ENCODE results near the gene PRKCH. TPM values are rescaled to one million over a fixed set of nuclear protein-coding genes. Genes with fewer than 3 reads are reported as not detected.
A peak's percentile ranks its signal among the peaks of the same experiment; 100 is the strongest.

The PRKCH gene
- total RNA-seq, 1 experiment from 2014 or later = 10.3 TPM

DNA sequence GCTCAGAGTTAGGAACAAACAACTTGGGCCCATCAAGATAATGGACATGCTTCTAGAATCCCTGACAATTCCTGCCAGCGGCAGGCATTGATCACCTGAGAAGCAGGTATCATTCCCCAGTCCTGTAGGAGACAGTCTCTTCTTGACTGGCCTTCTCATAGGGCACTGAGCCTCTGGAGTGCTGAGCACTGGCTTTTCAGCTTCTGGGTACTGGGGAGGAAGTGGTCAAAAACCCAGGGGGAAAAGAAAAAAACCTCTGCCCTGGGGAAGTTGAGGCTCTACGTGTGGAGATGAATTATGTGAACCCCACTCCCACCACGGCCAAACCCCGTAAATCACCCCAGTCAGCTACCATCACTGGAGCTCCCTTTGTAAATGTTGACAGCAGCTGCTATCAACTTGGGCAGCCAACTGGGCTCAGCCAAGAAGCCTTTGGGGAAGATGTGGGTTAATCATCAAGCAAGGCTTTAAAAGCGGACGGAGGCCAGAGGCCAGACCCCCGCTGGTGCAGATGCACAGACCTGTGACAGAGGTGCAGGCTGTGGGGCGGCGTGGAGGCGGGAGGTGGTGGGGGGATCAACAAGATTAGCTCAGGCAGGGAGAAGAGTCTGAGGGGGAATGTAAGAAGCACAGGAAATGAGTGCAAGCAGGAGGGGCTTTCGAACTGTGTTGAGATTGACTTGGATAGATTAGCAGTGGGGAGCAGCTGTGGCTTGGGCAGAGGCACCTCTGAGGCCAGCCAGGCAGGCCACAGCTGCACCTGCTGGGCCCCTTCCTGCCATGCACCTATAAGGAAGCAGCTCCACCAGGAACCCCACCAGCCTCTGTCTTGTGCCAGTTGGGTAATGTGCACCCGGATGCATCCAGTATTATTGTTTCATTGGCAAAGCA lies 268.6 kb downstream of the PRKCH start:
- ChIA-PET POLR2A (interaction anchor here (0.8 kb wide), 1 partner anchor 21 kb away, joined by 4 read pairs; no protein-coding TSS in a partner anchor), CTCF (no interaction called here)
- ATAC-seq = peak; percentile 63
- Mint-ChIP-seq H3K27me3 (ENCODE audit: low read depth) (no peaks in the 10 kb centered on the region; the same call in 1 of the 2 replicates), H3K4me1 (peaks cover 17% of the 10 kb centered on the region), H3K27ac (no peak overlapping the region), H3K9me3 (peaks cover 6% of the 10 kb centered on the region), H3K36me3 (no peaks in the 10 kb centered on the region), H3K4me3 (no peak overlapping the region)
- peak; percentile 18 for DNase-seq (ENCODE audit: low spot score)
- TF ChIP-seq SOX15 (CRISPR knock-in tag; IDR thresholded peaks at IDR 0.05) (no peak), ZNF396 (CRISPR knock-in tag; IDR thresholded peaks at IDR 0.05; ENCODE audit: borderline replicate concordance) (no peak), FOXJ3 (CRISPR knock-in tag; IDR thresholded peaks at IDR 0.05; ENCODE audit: borderline replicate concordance) (no peak), FOXP1 (CRISPR knock-in tag; IDR thresholded peaks at IDR 0.05; ENCODE audit: borderline replicate concordance) (no peak), SMAD4 (CRISPR knock-in tag; IDR thresholded peaks at IDR 0.05) (no peak), NR3C1 (CRISPR knock-in tag; conservative IDR thresholded peaks at IDR 0.05; ENCODE audit: low read depth) (no peak), GRHL2 (CRISPR knock-in tag; IDR thresholded peaks at IDR 0.05; ENCODE audit: insufficient replicate concordance, severe bottlenecking) (no peak), NR1H2 (CRISPR knock-in tag; IDR thresholded peaks at IDR 0.05) (no peak), TEAD4 (CRISPR knock-in tag; IDR thresholded peaks at IDR 0.05) (no peak), NFYB (CRISPR knock-in tag; conservative IDR thresholded peaks at IDR 0.05; ENCODE audit: low read depth) (no peak)
- TF ChIP-seq, protein P1, sequence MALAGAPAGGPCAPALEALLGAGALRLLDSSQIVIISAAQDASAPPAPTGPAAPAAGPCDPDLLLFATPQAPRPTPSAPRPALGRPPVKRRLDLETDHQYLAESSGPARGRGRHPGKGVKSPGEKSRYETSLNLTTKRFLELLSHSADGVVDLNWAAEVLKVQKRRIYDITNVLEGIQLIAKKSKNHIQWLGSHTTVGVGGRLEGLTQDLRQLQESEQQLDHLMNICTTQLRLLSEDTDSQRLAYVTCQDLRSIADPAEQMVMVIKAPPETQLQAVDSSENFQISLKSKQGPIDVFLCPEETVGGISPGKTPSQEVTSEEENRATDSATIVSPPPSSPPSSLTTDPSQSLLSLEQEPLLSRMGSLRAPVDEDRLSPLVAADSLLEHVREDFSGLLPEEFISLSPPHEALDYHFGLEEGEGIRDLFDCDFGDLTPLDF (CRISPR knock-in tag; IDR thresholded peaks at IDR 0.05) = no peak
- TF ChIP-seq, protein P2, sequence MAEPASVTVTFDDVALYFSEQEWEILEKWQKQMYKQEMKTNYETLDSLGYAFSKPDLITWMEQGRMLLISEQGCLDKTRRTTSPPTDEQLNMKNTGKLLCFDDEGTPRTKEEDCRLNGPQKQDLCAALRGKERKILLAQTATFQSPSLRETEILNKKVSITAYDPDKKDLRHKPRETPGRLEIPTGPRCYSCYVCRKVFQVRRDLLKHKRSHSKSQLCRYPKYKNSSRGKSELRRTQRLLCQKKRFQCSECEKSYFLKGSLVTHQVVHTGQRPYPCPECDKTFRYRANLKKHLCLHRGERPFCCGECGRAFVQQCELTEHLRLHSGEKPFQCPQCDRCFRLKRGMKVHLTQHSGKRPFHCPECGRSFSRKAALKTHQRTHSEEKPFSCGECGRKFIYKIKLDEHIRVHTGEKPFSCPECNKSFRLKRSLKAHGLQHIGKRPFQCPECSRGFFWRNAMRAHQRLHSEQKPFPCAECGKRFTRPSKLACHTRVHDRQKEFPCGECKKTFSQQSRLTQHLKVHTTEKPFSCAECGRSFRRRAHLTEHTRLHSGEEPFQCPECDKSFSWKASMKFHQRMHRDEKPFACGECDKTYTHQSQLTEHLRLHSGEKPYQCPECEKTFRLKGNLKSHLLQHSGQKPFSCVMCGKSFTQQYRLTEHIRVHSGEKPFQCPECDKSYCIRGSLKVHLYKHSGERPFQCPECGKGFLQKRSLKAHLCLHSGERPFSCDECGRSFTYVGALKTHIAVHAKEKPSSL (CRISPR knock-in tag; conservative IDR thresholded peaks at IDR 0.05) = no peak
- TF ChIP-seq, protein P3, sequence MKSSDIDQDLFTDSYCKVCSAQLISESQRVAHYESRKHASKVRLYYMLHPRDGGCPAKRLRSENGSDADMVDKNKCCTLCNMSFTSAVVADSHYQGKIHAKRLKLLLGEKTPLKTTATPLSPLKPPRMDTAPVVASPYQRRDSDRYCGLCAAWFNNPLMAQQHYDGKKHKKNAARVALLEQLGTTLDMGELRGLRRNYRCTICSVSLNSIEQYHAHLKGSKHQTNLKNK (CRISPR knock-in tag; IDR thresholded peaks at IDR 0.05) = no peak
- TF ChIP-seq, protein P4, sequence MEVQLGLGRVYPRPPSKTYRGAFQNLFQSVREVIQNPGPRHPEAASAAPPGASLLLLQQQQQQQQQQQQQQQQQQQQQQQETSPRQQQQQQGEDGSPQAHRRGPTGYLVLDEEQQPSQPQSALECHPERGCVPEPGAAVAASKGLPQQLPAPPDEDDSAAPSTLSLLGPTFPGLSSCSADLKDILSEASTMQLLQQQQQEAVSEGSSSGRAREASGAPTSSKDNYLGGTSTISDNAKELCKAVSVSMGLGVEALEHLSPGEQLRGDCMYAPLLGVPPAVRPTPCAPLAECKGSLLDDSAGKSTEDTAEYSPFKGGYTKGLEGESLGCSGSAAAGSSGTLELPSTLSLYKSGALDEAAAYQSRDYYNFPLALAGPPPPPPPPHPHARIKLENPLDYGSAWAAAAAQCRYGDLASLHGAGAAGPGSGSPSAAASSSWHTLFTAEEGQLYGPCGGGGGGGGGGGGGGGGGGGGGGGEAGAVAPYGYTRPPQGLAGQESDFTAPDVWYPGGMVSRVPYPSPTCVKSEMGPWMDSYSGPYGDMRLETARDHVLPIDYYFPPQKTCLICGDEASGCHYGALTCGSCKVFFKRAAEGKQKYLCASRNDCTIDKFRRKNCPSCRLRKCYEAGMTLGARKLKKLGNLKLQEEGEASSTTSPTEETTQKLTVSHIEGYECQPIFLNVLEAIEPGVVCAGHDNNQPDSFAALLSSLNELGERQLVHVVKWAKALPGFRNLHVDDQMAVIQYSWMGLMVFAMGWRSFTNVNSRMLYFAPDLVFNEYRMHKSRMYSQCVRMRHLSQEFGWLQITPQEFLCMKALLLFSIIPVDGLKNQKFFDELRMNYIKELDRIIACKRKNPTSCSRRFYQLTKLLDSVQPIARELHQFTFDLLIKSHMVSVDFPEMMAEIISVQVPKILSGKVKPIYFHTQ (CRISPR knock-in tag; IDR thresholded peaks at IDR 0.05) = no peak
- TF ChIP-seq, protein P5, sequence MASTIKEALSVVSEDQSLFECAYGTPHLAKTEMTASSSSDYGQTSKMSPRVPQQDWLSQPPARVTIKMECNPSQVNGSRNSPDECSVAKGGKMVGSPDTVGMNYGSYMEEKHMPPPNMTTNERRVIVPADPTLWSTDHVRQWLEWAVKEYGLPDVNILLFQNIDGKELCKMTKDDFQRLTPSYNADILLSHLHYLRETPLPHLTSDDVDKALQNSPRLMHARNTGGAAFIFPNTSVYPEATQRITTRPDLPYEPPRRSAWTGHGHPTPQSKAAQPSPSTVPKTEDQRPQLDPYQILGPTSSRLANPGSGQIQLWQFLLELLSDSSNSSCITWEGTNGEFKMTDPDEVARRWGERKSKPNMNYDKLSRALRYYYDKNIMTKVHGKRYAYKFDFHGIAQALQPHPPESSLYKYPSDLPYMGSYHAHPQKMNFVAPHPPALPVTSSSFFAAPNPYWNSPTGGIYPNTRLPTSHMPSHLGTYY (CRISPR knock-in tag; IDR thresholded peaks at IDR 0.05) = no peak
- TF ChIP-seq, protein P6, sequence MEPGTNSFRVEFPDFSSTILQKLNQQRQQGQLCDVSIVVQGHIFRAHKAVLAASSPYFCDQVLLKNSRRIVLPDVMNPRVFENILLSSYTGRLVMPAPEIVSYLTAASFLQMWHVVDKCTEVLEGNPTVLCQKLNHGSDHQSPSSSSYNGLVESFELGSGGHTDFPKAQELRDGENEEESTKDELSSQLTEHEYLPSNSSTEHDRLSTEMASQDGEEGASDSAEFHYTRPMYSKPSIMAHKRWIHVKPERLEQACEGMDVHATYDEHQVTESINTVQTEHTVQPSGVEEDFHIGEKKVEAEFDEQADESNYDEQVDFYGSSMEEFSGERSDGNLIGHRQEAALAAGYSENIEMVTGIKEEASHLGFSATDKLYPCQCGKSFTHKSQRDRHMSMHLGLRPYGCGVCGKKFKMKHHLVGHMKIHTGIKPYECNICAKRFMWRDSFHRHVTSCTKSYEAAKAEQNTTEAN (CRISPR knock-in tag; IDR thresholded peaks at IDR 0.05) = no peak
- TF ChIP-seq, protein P7, sequence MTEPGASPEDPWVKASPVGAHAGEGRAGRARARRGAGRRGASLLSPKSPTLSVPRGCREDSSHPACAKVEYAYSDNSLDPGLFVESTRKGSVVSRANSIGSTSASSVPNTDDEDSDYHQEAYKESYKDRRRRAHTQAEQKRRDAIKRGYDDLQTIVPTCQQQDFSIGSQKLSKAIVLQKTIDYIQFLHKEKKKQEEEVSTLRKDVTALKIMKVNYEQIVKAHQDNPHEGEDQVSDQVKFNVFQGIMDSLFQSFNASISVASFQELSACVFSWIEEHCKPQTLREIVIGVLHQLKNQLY (CRISPR knock-in tag; IDR thresholded peaks at IDR 0.05) = no peak

Data from WTC11 (cell line).